ENCODE results near the gene AEBP2.
A peak's percentile ranks its signal among the peaks of the same experiment; 100 is the strongest.

Gene AEBP2

DNA sequence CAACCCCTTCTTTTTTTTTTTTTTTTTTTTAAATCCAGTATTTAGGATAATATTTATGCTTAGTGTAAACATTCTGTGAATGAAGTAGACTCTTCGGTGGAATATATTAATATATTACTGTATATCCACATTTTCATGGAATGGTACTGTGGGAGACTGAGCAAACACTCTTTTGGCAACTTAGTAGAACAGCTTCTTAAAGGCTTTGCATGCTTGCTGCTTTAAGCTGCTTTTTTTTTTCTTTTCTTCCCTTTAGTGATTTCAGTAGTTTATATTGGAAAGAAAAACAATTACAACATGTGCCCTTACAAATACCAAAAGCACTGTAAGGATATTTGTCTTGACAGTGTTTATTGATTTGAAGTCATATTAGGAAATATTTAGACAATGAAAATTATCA, 78.9 kb downstream of the AEBP2 start:
- FAIRE-seq = peak; percentile 5

GRCh38 chr12:19520646-19521415, 81.5 kb downstream of the AEBP2 start:
- FAIRE-seq = peak; percentile 24

GRCh38 chr12:19525274-19525673, 86.0 kb downstream of the AEBP2 start:
- no peak for FAIRE-seq

GRCh38 chr12:19527866-19528265, 88.6 kb downstream of the AEBP2 start:
- no peak for FAIRE-seq

- no peak for FAIRE-seq
These were observed 89.5 kb downstream of the AEBP2 start for GRCh38 chr12:19528750-19529149.

GRCh38 chr12:19529951-19530636, 90.8 kb downstream of the AEBP2 start:
- FAIRE-seq = no peak

- no peak for FAIRE-seq
These were observed 91.3 kb downstream of the AEBP2 start for GRCh38 chr12:19530637-19531023.

GRCh38 chr12:19533567-19533966, 94.3 kb downstream of the AEBP2 start:
- FAIRE-seq = no peak

DNA sequence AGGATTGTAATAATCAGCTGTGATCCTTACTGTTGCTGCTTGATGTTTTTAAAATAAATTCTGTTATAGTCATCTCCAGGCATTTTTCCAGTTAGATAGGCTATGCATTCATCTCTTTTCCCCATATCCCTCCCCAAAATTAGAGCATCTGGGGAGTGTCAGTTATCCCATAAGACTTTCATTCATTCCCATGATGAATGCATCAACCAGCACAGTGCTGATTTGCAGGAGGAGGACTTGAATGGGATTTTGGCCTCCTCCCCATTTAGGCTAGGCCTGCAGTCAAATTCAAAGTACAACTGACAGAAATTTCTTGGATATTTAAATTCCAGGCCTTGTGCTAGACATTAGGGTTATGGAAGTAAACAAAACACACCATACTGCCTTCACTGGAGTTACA, 99.8 kb downstream of the AEBP2 start:
- no peak for FAIRE-seq

DNA sequence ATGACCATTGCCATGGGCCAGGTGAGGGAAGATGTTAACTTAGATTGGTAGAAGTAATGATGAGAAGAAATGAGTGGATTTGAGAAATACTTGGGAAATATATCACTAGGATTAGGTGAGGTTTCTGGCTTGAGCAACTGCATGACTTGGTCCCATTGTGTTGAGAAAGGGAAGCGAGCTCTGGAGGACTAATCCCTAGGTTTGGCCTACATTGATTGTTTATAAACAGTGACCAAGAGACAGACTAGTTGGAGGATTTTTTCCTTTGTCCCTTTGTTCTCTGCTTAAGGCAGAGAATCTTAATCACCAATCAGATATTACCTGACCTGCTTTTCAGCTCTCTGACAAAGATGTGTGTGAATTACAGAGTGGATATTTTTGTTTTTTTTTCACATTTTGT, 100.5 kb downstream of the AEBP2 start:
- no peak for FAIRE-seq

- no peak for FAIRE-seq
These were observed 103.3 kb downstream of the AEBP2 start for GRCh38 chr12:19542606-19543005.

DNA sequence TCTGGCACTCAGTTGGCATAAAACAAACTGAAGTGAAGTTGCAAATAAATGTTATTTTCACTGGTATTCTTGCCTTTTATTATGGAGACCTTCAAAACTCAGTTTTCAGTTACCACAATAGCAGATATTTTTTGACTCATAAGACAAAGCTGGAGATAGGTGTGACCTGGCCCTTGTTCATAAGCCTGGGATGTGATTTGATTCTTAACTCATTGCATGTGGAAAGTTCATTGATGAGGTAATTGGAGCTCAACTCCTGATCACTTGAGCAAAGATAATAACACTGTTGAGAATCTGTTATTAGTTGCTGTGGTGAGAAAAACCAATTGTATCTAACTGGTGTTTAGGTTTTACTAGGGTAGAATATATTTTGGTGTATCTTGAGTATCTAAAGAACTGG, 105.1 kb downstream of the AEBP2 start:
- FAIRE-seq = no peak

- FAIRE-seq = no peak
These were observed 106.0 kb downstream of the AEBP2 start for GRCh38 chr12:19545301-19545700.

DNA sequence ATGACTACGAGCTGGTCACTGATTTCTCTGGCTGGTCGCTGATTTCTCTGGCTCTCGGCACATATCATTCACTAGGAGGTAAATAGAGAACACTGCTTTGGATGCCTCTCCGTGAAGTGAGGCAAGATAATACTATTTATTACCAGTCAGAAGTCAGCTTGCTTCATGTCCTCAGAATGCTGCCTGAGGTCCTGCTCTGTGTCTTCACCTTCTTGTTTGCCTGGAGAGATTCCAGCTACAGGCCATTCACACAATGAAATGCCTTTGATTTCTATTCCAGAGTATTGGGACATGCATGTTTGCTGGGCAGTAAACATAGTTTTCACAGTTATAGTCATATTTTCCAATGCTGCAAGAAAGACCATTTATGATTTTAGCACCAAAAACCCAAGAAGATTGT, 106.7 kb downstream of the AEBP2 start:
- FAIRE-seq = no peak

GRCh38 chr12:19546611-19547162, 107.4 kb downstream of the AEBP2 start:
- FAIRE-seq = no peak

GRCh38 chr12:19547271-19547671, 108.0 kb downstream of the AEBP2 start:
- FAIRE-seq = no peak

- no peak for FAIRE-seq
These were observed 109.5 kb downstream of the AEBP2 start for GRCh38 chr12:19548834-19549233.

DNA sequence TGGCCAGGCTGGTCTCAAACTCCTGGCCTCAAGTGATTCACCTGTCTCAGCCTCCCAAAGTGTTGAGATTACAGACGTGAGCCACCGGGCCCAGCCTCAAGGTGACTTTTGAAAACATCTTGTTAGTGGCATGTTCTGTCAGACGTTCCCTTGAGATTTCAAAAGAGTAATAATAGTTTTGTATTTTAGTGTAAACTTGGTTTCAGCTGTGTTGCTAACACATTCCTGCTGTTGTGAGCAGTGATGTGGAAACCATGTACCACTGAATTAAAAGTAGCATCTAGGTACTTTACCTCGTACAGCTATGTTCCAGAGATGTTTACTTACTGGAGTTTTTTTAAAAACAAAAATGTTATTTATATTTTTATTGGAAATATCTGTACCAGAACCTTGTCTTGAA, 111.3 kb downstream of the AEBP2 start:
- no peak for FAIRE-seq

DNA sequence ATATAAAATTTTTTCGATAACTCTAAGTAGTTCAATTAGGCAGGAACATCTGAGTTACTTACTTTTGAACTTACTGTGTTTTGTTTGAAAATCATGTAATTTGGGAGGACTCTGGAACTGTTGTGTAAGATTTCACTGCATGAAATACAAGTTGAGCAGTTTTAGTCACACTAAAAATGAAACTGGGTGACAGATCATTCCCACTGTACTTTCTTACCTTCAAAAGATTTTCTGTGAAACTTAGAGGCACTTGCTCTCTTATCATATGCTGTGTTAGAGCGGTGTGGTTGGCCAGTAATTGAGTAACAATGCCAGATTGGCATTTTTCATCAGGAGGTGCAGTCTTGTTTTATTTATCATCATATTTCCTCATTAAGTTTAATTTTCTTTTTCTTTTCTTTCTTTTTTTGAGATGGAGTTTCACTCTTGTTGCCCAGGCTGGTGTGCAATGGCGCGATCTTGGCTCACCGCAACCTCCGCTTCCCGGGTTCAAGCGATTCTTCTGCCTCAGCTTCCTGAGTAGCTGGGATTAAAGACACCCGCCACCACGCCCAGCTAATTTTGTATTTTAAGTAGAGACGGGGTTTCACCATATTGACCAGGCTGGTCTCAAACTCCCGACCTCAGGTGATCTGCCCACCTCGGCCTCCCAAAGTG, 113.3 kb downstream of the AEBP2 start:
- peak; percentile 75 for FAIRE-seq

DNA sequence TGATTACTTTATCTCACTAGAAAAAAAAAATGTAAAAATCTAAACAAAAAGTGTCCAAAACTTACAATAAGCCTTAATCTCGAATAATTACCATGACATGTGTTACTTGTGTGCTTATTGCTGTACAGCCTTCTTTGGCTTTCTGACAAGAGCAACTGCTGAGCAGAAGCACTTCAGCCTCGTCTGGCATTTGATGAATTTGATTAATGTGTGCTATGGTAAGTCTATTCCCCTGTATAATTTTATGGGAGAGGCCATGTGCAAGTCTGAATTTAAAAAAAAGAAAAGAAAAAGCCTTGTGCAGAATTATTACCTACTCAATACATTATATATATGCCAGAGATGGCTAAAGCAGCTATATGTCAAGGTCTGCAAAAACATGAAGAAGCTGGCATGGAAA, 113.9 kb downstream of the AEBP2 start:
- no peak for FAIRE-seq

DNA sequence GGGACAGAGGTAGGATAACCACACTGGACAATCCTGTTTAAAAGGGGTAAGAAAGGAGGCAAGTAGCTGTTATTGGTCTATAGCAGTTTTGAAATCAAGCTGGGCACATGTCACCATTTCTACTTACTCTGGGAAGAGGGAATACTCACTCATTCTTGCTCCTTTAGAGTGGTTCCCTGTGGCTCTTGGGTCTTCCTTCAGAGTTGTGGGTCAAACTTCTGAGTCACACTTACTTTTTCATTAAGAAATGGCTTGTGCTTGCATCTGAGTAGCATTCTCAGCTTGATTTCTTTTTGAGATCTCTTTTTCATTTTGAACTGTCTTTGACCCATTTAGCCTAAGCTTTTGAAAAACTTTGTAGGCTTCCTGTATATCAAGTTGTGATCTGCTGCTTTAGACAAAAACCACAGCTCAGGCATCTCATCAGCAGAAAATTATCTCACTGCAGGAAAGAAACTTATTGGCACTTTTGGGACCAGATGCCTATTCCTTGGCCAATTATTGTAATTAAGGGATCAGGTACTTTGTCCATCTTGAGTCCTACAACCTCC, 122.2 kb downstream of the AEBP2 start:
- FAIRE-seq = no peak

All from islet of Langerhans (tissue), 1 donor.